Epithelial cell of esophagus (primary cell): ENCODE results near the gene CLDN17.
A peak's percentile ranks its signal among the peaks of the same experiment; 100 is the strongest.

ENCODE experiments used
- DNase-seq: peaks from one replicate; pipeline ENCODE4 v3.0.0; 2010; ENCODE audit warnings: low read depth
- H3K4me3 ChIP-seq: 2 replicates; pipeline ENCODE4 v1.5.1; 2011; ENCODE audit warnings: mild to moderate bottlenecking, low read length, control low read depth
- TF ChIP-seq, protein P1 (sequence below): IDR thresholded peaks from 2 replicates; pipeline ENCODE4 v1.5.1; 2011; ENCODE audit warnings: low read depth, mild to moderate bottlenecking, low read length, control low read depth, inconsistent platforms; ENCODE audit not compliant: insufficient read depth; ENCODE audit errors: missing control alignments

CLDN17 gene

DNA sequence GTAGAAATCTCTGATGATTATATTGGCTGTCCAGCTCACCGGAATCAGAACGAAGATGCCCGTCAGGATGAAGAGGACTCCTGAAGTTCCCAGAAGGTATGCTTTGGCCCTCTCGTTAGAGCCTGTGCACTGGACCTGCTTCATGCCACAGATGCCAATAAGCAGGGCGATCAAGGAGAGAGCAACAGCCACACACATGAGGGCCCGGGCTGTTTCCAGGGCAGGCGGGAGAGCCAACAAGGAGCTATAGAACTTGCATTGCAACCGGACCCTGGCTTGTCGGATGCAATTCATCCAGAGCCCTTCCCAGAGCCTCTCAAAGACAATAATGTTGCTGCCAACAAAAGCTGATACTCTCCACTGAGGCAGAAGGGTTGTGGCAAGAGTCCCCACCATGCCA lies 434 bp downstream of the CLDN17 start:
- H3K4me3 ChIP-seq = no peak overlapping the region
- no peak for DNase-seq
- TF ChIP-seq, protein P1, sequence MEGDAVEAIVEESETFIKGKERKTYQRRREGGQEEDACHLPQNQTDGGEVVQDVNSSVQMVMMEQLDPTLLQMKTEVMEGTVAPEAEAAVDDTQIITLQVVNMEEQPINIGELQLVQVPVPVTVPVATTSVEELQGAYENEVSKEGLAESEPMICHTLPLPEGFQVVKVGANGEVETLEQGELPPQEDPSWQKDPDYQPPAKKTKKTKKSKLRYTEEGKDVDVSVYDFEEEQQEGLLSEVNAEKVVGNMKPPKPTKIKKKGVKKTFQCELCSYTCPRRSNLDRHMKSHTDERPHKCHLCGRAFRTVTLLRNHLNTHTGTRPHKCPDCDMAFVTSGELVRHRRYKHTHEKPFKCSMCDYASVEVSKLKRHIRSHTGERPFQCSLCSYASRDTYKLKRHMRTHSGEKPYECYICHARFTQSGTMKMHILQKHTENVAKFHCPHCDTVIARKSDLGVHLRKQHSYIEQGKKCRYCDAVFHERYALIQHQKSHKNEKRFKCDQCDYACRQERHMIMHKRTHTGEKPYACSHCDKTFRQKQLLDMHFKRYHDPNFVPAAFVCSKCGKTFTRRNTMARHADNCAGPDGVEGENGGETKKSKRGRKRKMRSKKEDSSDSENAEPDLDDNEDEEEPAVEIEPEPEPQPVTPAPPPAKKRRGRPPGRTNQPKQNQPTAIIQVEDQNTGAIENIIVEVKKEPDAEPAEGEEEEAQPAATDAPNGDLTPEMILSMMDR = no peak

DNA sequence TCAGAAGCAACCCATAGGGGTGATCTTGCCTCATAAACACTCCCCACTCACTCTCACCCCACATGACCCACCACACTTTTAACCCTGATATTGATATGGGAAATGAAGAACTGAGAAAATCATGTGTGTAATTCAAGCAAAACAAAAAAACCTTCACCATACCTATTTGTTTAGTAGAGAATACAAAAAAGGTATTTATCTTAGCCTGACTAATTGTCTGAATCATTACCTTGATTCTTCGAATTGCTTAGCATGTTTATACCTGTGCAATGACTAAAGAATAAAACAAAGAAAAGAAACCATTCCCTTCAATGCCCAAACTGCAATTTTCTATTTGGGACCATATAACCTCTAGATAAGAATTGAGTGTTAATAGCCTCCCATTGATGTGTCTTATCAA lies 1.8 kb downstream of the CLDN17 start:
- H3K4me3 ChIP-seq = no peak overlapping the region
- DNase-seq = peak; percentile 81
- TF ChIP-seq, protein P1 = peak; percentile 3

DNA sequence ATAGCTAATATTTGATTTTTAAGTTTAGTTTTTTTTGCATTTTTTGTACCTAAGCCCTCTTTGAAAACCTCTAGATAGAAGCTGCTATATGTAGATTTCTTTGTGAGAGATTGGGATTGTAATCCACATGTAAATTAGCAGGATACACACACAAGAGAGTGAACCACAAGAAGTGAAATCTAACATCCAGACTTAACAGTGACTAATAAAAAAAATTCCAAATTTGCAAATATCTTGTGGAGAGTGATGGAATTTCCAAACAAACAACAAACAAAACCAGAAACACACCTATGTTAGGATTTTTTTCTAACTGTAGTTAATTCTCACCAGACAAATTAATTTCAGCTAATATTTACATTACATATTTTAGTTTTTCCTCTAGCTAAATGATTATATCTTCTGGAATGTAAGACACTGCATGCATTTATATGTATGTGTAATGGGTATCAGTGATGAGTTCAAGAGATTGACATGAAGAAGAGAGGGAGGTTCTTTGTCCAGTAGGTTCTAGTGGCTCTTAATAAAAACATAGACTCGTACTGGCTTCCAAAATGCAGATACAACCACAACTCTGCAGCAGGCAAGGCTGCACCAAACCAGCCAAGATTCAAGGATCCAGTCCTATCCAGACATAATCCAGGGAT lies 12.8 kb downstream of the CLDN17 start:
- TF ChIP-seq, protein P1 = no peak
- DNase-seq = peak; percentile 70
- H3K4me3 ChIP-seq = no peak overlapping the region

DNA sequence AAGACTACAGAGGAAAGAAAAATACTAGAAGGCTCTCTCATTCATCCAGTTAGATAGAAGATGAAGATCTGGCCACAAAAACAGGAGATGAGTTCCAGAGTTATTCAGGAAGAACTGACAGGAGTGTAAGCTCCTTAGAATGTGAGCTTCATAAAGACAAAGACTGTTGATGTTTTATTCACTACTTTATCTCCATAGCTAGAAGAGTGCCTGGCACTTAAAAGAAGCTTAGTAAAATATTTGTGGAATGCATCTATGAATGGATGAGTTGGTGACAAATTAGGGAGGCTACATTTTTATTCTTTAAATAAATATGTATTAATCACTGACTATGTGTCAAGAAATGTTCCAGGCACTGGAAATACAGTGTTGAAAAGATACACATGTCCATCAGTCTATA lies 13.8 kb downstream of the CLDN17 start:
- H3K4me3 ChIP-seq = no peak overlapping the region
- TF ChIP-seq, protein P1 = no peak
- peak; percentile 18 for DNase-seq

DNA sequence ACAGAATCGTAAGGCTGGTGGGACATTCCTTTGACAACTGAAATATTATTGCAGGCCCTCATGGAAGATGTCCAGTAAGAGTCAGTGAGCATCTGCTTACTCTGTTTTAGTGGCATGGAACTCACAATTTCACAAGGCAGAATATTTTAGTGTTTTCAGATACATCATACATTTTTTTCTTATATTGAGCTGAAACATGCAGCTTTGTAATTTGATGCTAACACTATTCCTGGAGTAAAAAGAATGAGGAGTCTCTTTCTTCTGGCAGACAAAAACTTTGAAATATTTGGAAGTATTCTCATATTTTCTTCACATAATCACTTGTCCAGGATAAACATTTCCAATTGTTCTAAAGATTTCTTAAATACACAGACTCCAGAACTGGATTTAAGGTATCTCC lies 17.7 kb downstream of the CLDN17 start:
- TF ChIP-seq, protein P1 = no peak
- no peak overlapping the region for H3K4me3 ChIP-seq
- no peak for DNase-seq

DNA sequence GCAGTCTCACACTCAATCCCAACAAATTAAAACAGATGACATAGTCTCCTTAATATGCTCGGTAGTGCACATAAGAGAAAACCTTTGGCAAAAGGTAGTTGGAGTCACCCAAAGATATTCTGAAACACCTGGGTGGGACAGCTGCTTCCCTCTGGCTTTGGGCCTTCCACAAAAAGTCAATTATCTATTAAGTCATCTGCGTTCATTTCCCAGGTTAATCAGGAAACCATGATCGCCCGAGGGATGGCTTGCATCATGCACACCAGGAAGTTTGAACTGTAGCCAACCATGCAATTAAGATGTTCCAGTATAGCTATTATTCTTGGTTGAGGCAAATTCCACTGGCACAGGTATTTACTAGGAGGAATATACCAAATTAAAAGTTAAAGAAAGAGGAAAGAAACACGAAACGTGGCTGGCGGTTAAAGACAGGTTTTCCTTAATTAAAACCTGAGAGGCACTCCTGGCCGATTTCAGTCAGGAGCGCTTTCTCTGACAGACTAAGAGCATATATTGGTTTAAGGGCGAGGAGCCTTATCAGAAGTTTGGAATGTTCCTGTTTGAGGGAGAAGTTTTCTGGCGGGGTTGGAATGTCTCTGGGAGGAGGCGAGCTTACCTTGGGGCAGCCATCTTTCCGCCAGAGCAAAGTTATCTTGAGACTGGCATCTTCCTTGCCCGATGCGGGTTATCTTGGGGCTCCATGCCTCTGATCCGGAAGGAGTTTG lies 19.9 kb downstream of the CLDN17 start:
- H3K4me3 ChIP-seq = peak overlapping the region; percentile 30
- TF ChIP-seq, protein P1 = no peak
- DNase-seq = peak; percentile 98

DNA sequence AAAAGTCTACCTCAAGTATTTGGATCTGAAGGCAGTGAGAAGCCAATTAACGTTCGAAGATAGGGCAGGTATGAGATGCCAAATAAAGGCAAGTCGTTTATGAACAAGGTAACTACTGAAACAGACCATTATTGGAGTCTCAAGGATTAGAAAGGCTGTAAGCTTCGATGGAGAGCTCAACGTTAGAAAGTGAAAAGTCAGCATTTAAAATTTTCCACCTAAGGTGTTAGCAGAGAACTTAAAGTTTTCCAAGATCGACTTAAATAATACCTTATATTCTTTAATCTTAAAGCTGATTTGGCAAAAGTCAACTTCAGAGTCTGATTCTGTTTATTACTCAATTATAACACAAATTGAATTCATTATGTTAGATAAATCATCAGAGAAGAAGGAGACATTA lies 28.1 kb downstream of the CLDN17 start:
- TF ChIP-seq, protein P1 = no peak
- H3K4me3 ChIP-seq = no peak overlapping the region
- no peak for DNase-seq
